Femur (tissue), 1 donor: ENCODE results near the gene HCLS1.
A peak's percentile ranks its signal among the peaks of the same experiment; 100 is the strongest.
"Not testable (repeated sequence)": the region's sequence is repeated elsewhere in the genome, so short reads cannot be mapped to it uniquely, and the experiment has no call there.

Source experiments
- DNase-seq: peaks from one replicate; pipeline ENCODE4 v3.0.0-alpha.2; 2017

Gene HCLS1

GRCh38 chr3:121594850-121595249, 65.9 kb downstream of the HCLS1 start:
- DNase-seq, result no peak

- DNase-seq, result not testable (repeated sequence)
These were observed 66.9 kb downstream of the HCLS1 start for GRCh38 chr3:121593806-121594205.

GRCh38 chr3:121592856-121593702, 67.6 kb downstream of the HCLS1 start, which contains the start of gene FBXO40:
FBXO40 (plus strand) TSS chr3:121593379; CDS start chr3:121620576, 27,197 bp downstream.
- peak; percentile 20 for DNase-seq

- DNase-seq, result no peak
These were observed 76.3 kb downstream of the HCLS1 start for GRCh38 chr3:121584418-121584817.

- no peak for DNase-seq
These were observed 79.0 kb downstream of the HCLS1 start for GRCh38 chr3:121581691-121582090.
